ENCODE data around the gene KHDC3L. TPM values are rescaled to one million over a fixed set of nuclear protein-coding genes. Genes with fewer than 3 reads are reported as not detected.

Gene KHDC3L
- polyA plus RNA-seq, 3 donors: not detected

- no peak overlapping the region for H3K27ac ChIP-seq (ENCODE audit: low read depth in 1 of 2, low read length in 2 of 2)
- WGBS (ENCODE audit: insufficient coverage): 95% methylated on average over 14 of the region's 14 CpGs
- intact Hi-C loops (cut with micrococcal nuclease): no loop called here
Measured at GRCh38 chr6:73369157-73369556, 6.7 kb downstream of the KHDC3L start.

DNA sequence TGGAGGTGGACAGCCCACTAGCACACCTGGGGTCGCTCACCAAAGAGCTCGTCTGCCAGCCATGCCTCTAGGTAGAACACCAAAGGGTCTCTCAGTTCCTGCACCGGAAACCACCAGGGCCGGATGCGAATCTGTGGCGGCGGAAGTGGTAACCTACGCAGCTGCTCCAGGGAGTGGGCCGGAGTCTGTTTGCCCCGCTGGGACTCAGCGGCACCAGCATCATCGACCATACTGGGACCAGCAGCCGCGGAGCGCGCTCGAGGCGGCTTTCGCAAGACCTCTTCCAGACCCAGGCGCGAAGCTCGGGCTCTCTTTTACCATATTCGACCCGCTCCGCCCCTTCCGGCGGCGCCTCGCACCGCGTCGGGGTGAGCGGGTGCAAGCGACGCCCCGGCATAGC is 7.1 kb downstream of the KHDC3L start, which contains the start of gene OOEP:
OOEP (minus strand) TSS at position 335 of the 400 bp plus-strand sequence; CDS start at position 230, 105 bp downstream.
- Mint-ChIP-seq H3K9me3 (peaks cover 4 to 28% (median 24%) of the 10 kb centered on the region in 7 donors), H3K4me1 (no peaks in the 10 kb centered on the region), H3K4me3 (no peak within 1 kb of the TSS), H3K27ac (no peak within 1 kb of the TSS), H3K27me3 (ENCODE audit: low read depth in 3 of 3) (peaks cover 3 to 7% (median 3%) of the 10 kb centered on the region in 3 donors), H3K36me3 (no peaks in the 10 kb centered on the region)
- no peaks in the 10 kb centered on the region for H3K36me3 ChIP-seq (replicated peaks in 1 of 2; ENCODE audit: control insufficient read depth in 1 of 2, insufficient read depth in 2 of 2, low read length in 2 of 2)
- TF ChIP-seq, protein P1, sequence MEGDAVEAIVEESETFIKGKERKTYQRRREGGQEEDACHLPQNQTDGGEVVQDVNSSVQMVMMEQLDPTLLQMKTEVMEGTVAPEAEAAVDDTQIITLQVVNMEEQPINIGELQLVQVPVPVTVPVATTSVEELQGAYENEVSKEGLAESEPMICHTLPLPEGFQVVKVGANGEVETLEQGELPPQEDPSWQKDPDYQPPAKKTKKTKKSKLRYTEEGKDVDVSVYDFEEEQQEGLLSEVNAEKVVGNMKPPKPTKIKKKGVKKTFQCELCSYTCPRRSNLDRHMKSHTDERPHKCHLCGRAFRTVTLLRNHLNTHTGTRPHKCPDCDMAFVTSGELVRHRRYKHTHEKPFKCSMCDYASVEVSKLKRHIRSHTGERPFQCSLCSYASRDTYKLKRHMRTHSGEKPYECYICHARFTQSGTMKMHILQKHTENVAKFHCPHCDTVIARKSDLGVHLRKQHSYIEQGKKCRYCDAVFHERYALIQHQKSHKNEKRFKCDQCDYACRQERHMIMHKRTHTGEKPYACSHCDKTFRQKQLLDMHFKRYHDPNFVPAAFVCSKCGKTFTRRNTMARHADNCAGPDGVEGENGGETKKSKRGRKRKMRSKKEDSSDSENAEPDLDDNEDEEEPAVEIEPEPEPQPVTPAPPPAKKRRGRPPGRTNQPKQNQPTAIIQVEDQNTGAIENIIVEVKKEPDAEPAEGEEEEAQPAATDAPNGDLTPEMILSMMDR (IDR thresholded peaks at IDR 0.05): no peak
- H3K79me2 ChIP-seq (ENCODE audit: insufficient read depth, low read length): no peaks in the 10 kb centered on the region
- no peak within 1 kb of the TSS for H2AFZ ChIP-seq (ENCODE audit: insufficient read depth, low read depth, low read length, poor library complexity, severe bottlenecking)
- peaks cover 9 to 29% of the 10 kb centered on the region in 2 donors for H3K9me3 ChIP-seq (replicated peaks in 1 of 2; ENCODE audit: control insufficient read depth in 1 of 2, insufficient read depth in 1 of 2, low read length in 2 of 2)
- no peak for DNase-seq
- 97% methylated on average over 34 of the region's 36 CpGs for WGBS (ENCODE audit: insufficient coverage)
- H4K20me1 ChIP-seq (ENCODE audit: insufficient read depth, low read length): no peaks in the 10 kb centered on the region
- H3K4me2 ChIP-seq (replicated peaks; ENCODE audit: extremely low read depth, low read length, poor library complexity, severe bottlenecking): no peak within 1 kb of the TSS
- no peak within 1 kb of the TSS for H3K9ac ChIP-seq (ENCODE audit: insufficient read depth, low read length, poor library complexity, severe bottlenecking)
- intact Hi-C loops (cut with micrococcal nuclease): no loop called here
- no peaks in the 10 kb centered on the region for H3K4me1 ChIP-seq (ENCODE audit: control insufficient read depth in 1 of 2, insufficient read depth in 2 of 2, low read length in 2 of 2)
- H3K27me3 ChIP-seq (ENCODE audit: control insufficient read depth in 2 of 2, insufficient read depth in 2 of 2, low read length in 2 of 2): no peaks in the 10 kb centered on the region
- H3K4me3 ChIP-seq (replicated peaks in 1 of 3; ENCODE audit: low read depth in 2 of 3, low read length in 3 of 3): no peak within 1 kb of the TSS
- H3K27ac ChIP-seq (ENCODE audit: low read depth in 1 of 2, low read length in 2 of 2): no peak within 1 kb of the TSS

More at GRCh38 chr6:73369157-73369556, 6.7 kb downstream of the KHDC3L start:
- Histone ChIP-seq H3K36me3 (replicated peaks in 1 of 2; ENCODE audit: control insufficient read depth in 1 of 2, insufficient read depth in 2 of 2, low read length in 2 of 2) (no peaks in the 10 kb centered on the region), H3K9me3 (replicated peaks in 1 of 2; ENCODE audit: control insufficient read depth in 1 of 2, insufficient read depth in 1 of 2, low read length in 2 of 2) (peaks cover 12 to 31% of the 10 kb centered on the region in 2 donors), H3K27me3 (ENCODE audit: control insufficient read depth in 2 of 2, insufficient read depth in 2 of 2, low read length in 2 of 2) (no peaks in the 10 kb centered on the region), H3K4me3 (replicated peaks in 1 of 3; ENCODE audit: low read depth in 2 of 3, low read length in 3 of 3) (no peak overlapping the region), H2AFZ (ENCODE audit: insufficient read depth, low read depth, low read length, poor library complexity, severe bottlenecking) (no peak overlapping the region), H4K20me1 (ENCODE audit: insufficient read depth, low read length) (no peaks in the 10 kb centered on the region), H3K9ac (ENCODE audit: insufficient read depth, low read length, poor library complexity, severe bottlenecking) (no peak overlapping the region), H3K79me2 (ENCODE audit: insufficient read depth, low read length) (no peaks in the 10 kb centered on the region), H3K4me2 (replicated peaks; ENCODE audit: extremely low read depth, low read length, poor library complexity, severe bottlenecking) (no peak overlapping the region), H3K4me1 (ENCODE audit: control insufficient read depth in 1 of 2, insufficient read depth in 2 of 2, low read length in 2 of 2) (no peaks in the 10 kb centered on the region)
- Mint-ChIP-seq H3K4me3 (no peak overlapping the region), H3K9me3 (peaks cover 6 to 28% (median 24%) of the 10 kb centered on the region in 7 donors), H3K27ac (no peak overlapping the region), H3K36me3 (no peaks in the 10 kb centered on the region), H3K4me1 (no peaks in the 10 kb centered on the region), H3K27me3 (ENCODE audit: low read depth in 3 of 3) (peaks cover 3 to 7% (median 3%) of the 10 kb centered on the region in 3 donors)
- TF ChIP-seq, protein P1 (IDR thresholded peaks at IDR 0.05): no peak
- DNase-seq: no peak
